GM12878 (cell line): Measurements from ENCODE around the gene APLP2. TPM values are rescaled to one million over a fixed set of nuclear protein-coding genes. Genes with fewer than 3 reads are reported as not detected.

ENCODE experiments used
- BACH1 ChIP-seq: fragments of 450-650 bp; IDR thresholded peaks from 2 replicates; pipeline ENCODE4 v1.6.1; 2017; ENCODE audit warnings: mild to moderate bottlenecking, borderline replicate concordance
- BMI1 ChIP-seq: fragments of 450-650 bp; IDR thresholded peaks from 2 replicates; pipeline ENCODE4 v1.6.1; 2016; ENCODE audit warnings: mild to moderate bottlenecking, moderate library complexity, borderline replicate concordance
- EED ChIP-seq: sonication (generic); IDR thresholded peaks from 2 replicates; pipeline ENCODE4 v1.6.1; 2016; ENCODE audit warnings: antibody characterized with exemption, low read depth
- ESRRA ChIP-seq: IDR thresholded peaks from 2 replicates; pipeline ENCODE4 v1.6.1; 2012; ENCODE audit warnings: mild to moderate bottlenecking, low read length, improper control_type of control experiment
- ETV6 ChIP-seq, 2 experiments: fragments of 450-650 bp in 1 of 2; IDR thresholded peaks in 1 of 2; conservative IDR thresholded peaks in 1 of 2; 2 replicates each; pipeline ENCODE4 v1.6.1; 2014; ENCODE audit warnings: antibody characterized with exemption in 1 of 2, borderline replicate concordance in 1 of 2, low read depth in 1 of 2, mild to moderate bottlenecking in 1 of 2, moderate library complexity in 1 of 2
- FOXK2 ChIP-seq: fragments of 450-650 bp; IDR thresholded peaks from 2 replicates; pipeline ENCODE4 v1.6.1; 2017; ENCODE audit warnings: mild to moderate bottlenecking, moderate library complexity
- HDGF ChIP-seq: fragments of 450-650 bp; IDR thresholded peaks from 2 replicates; pipeline ENCODE4 v1.6.1; 2016; ENCODE audit warnings: antibody characterized with exemption
- KAT2A ChIP-seq: conservative IDR thresholded peaks from 2 replicates; pipeline ENCODE4 v1.6.1; 2011; ENCODE audit warnings: low read depth, low read length; ENCODE audit not compliant: control insufficient read depth
- LARP7 ChIP-seq: fragments of 450-650 bp; IDR thresholded peaks from 2 replicates; pipeline ENCODE4 v1.6.1; 2017; ENCODE audit warnings: mild to moderate bottlenecking
- MTA2 ChIP-seq: fragments of 450-650 bp; IDR thresholded peaks from 2 replicates; pipeline ENCODE4 v1.6.1; 2016; ENCODE audit warnings: low read depth, mild to moderate bottlenecking, moderate library complexity
- NFYB ChIP-seq: IDR thresholded peaks from 2 replicates; pipeline ENCODE4 v1.6.1; 2011; ENCODE audit warnings: low read depth, mild to moderate bottlenecking, low read length, improper control_type of control experiment, moderate library complexity; ENCODE audit not compliant: insufficient read depth
- NR2C1 ChIP-seq: fragments of 450-650 bp; IDR thresholded peaks from 2 replicates; pipeline ENCODE4 v1.6.1; 2017; ENCODE audit warnings: antibody characterized with exemption, mild to moderate bottlenecking, moderate library complexity
- NR2C2 ChIP-seq: IDR thresholded peaks from 2 replicates; pipeline ENCODE4 v1.6.1; 2011; ENCODE audit warnings: borderline replicate concordance, low read depth; ENCODE audit not compliant: control insufficient read depth, insufficient read length
- POLR2AphosphoS2 ChIP-seq: IDR thresholded peaks from 2 replicates; pipeline ENCODE4 v1.6.1; 2011; ENCODE audit warnings: low read depth, mild to moderate bottlenecking, low read length, improper control_type of control experiment, moderate library complexity
- RB1 ChIP-seq: fragments of 450-650 bp; formaldehyde crosslinking; IDR thresholded peaks from 2 replicates; pipeline ENCODE4 v1.6.1; 2017; ENCODE audit warnings: mild to moderate bottlenecking, borderline replicate concordance
- SMARCA5 ChIP-seq: fragments of 450-650 bp; IDR thresholded peaks from 2 replicates; pipeline ENCODE4 v1.6.1; 2017; ENCODE audit warnings: mild to moderate bottlenecking
- TAF1 ChIP-seq: IDR thresholded peaks from 2 replicates; pipeline ENCODE4 v1.6.1; 2011; ENCODE audit warnings: mild to moderate bottlenecking, low read depth, low read length, borderline replicate concordance
- TBL1XR1 ChIP-seq: IDR thresholded peaks from 2 replicates; pipeline ENCODE4 v1.6.1; 2012; ENCODE audit warnings: low read depth, low read length, improper control_type of control experiment
- TCF12 ChIP-seq: IDR thresholded peaks from 2 replicates; pipeline ENCODE4 v1.6.1; 2011; ENCODE audit warnings: low read depth, mild to moderate bottlenecking, low read length
- TCF7 ChIP-seq: IDR thresholded peaks from 2 replicates; pipeline ENCODE4 v1.6.1; 2014; ENCODE audit warnings: antibody characterized with exemption, borderline replicate concordance
- WRNIP1 ChIP-seq: IDR thresholded peaks from 2 replicates; pipeline ENCODE4 v1.6.1; 2011; ENCODE audit warnings: low read depth, low read length, improper control_type of control experiment, borderline replicate concordance
- YBX1 ChIP-seq: fragments of 450-650 bp; IDR thresholded peaks from 2 replicates; pipeline ENCODE4 v1.6.1; 2016; ENCODE audit warnings: antibody characterized with exemption
- ZNF217 ChIP-seq: fragments of 450-650 bp; IDR thresholded peaks from 2 replicates; pipeline ENCODE4 v1.6.1; 2017; ENCODE audit warnings: antibody characterized with exemption, mild to moderate bottlenecking
- polyA plus RNA-seq, 11 experiments: library from polyadenylated mRNA; depleted of rRNA in 4 of 11; unstranded in 6 of 11; stranded (reverse) in 5 of 11; fragments of >200 nt; fragmentation: Nextera tagmentation in 4 of 11; fragmentation: Illumina TruSeq in 1 of 11; extraction: Ambion mirVana in 4 of 11; extraction: Trizol in 1 of 11; gene quantifications; 1 replicate in 1 of 11; 2 replicates in 10 of 11; pipeline versions ENCODE4 v1.2.1 to v1.2.3, GENCODE V29; 2011 to 2016; ENCODE audit warnings: inconsistent platforms in 2 of 11, missing spikeins in 2 of 11, low read depth in 1 of 11
- total RNA-seq, 4 experiments: library from RNA; depleted of rRNA in 3 of 4; stranded (reverse); fragments of >200 nt in 3 of 4; fragmentation: Illumina TruSeq in 1 of 4; extraction: Trizol in 1 of 4; gene quantifications; 2 replicates each; pipeline versions ENCODE4 v1.2.1 to v1.2.3, GENCODE V29; 2013 to 2021
- TF ChIP-seq, protein P1 (sequence below): IDR thresholded peaks from 2 replicates; pipeline ENCODE4 v1.6.1; 2012; ENCODE audit warnings: low read depth, low read length, improper control_type of control experiment
- TF ChIP-seq, protein P2 (sequence below): fragments of 450-650 bp; IDR thresholded peaks from 2 replicates; pipeline ENCODE4 v1.6.1; 2018; ENCODE audit warnings: borderline replicate concordance, mild to moderate bottlenecking; ENCODE audit not compliant: partially characterized antibody
- TF ChIP-seq, protein P3 (sequence below): IDR thresholded peaks from 2 replicates; pipeline ENCODE4 v1.6.1; 2011; ENCODE audit warnings: borderline replicate concordance, low read depth, mild to moderate bottlenecking, moderate library complexity, mixed read lengths, low read length; ENCODE audit not compliant: insufficient read depth; ENCODE audit errors: extremely low read length
- TF ChIP-seq, protein P4 (sequence below): IDR thresholded peaks from 2 replicates; pipeline ENCODE4 v1.6.1; 2011; ENCODE audit warnings: mild to moderate bottlenecking, low read depth, low read length, moderate library complexity; ENCODE audit not compliant: insufficient replicate concordance

The APLP2 gene
- total and polyA plus RNA-seq, 10 of the 15 experiments (the other 5 are each of a cell fraction or from before 2014, with no cell fraction given) = 2.3 to 38.8 (median 21.3) TPM

DNA sequence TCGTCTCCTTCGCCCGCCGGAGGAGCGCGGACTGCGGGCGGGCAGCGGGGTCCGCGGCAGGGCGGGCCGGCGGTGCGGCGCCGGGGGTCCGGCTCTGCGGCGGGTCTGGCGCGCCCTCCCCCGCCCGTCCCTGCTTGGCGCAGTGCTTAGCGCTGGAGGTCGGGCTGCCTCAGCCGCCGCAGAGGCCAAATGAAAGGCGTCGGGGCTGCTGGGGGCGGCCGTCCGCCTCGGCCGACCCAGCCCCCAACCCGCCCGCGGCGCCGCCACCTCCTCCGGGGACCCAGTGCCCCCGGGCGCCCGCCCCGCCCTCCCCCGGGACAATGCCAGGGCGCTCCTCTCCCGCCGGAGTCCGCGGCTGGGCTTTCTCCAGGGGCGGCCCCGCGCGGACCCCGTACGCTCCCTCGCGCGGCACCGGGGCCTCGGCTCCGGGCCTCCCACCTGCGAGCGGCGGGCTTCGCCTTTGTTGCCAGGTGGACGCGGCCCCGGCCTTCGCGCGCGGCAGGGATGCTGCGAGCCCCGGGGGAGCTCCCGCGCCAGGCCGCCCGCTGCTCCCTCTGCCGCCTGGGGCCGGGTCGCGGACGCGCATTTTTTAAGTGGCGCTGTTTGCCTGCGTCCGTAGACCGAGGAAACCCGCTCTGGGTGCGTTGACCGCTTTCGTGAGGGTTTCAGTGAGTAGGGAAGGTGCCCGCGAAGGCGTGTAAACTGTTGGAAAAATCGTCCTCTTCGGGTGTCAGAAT is 583 bp downstream of the APLP2 start (continued):
- TF ChIP-seq ZNF217 (no peak), YBX1 (no peak), ESRRA (no peak), TBL1XR1 (no peak), TCF12 (no peak), TAF1 (no peak), NFYB (no peak), BACH1 (no peak), EED (no peak), HDGF (no peak), LARP7 (peak; percentile 79; the same call in 1 of the 2 replicates), POLR2AphosphoS2 (no peak), SMARCA5 (0 out of 2 replicates have a peak, but pooled peaks have one; percentile 41), KAT2A (no peak), NR2C2 (no peak), BMI1 (no peak), WRNIP1 (no peak), MTA2 (no peak), FOXK2 (no peak), RB1 (peak; percentile 19; the same call in 1 of the 2 replicates), ETV6 (conservative IDR thresholded peaks at IDR 0.05 in 1 of 2, IDR thresholded peaks at IDR 0.05 in 1 of 2; ENCODE audit: borderline replicate concordance in 1 of 2, low read depth in 1 of 2) (no peak), NR2C1 (no peak), TCF7 (no peak)
- TF ChIP-seq, protein P1, sequence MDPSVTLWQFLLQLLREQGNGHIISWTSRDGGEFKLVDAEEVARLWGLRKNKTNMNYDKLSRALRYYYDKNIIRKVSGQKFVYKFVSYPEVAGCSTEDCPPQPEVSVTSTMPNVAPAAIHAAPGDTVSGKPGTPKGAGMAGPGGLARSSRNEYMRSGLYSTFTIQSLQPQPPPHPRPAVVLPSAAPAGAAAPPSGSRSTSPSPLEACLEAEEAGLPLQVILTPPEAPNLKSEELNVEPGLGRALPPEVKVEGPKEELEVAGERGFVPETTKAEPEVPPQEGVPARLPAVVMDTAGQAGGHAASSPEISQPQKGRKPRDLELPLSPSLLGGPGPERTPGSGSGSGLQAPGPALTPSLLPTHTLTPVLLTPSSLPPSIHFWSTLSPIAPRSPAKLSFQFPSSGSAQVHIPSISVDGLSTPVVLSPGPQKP = no peak
- TF ChIP-seq, protein P2, sequence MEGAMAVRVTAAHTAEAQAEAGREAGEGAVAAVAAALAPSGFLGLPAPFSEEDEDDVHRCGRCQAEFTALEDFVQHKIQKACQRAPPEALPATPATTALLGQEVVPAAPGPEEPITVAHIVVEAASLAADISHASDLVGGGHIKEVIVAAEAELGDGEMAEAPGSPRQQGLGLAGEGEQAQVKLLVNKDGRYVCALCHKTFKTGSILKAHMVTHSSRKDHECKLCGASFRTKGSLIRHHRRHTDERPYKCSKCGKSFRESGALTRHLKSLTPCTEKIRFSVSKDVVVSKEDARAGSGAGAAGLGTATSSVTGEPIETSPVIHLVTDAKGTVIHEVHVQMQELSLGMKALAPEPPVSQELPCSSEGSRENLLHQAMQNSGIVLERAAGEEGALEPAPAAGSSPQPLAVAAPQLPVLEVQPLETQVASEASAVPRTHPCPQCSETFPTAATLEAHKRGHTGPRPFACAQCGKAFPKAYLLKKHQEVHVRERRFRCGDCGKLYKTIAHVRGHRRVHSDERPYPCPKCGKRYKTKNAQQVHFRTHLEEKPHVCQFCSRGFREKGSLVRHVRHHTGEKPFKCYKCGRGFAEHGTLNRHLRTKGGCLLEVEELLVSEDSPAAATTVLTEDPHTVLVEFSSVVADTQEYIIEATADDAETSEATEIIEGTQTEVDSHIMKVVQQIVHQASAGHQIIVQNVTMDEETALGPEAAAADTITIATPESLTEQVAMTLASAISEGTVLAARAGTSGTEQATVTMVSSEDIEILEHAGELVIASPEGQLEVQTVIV = no peak
- TF ChIP-seq, protein P3, sequence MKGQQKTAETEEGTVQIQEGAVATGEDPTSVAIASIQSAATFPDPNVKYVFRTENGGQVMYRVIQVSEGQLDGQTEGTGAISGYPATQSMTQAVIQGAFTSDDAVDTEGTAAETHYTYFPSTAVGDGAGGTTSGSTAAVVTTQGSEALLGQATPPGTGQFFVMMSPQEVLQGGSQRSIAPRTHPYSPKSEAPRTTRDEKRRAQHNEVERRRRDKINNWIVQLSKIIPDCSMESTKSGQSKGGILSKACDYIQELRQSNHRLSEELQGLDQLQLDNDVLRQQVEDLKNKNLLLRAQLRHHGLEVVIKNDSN = no peak
- TF ChIP-seq, protein P4, sequence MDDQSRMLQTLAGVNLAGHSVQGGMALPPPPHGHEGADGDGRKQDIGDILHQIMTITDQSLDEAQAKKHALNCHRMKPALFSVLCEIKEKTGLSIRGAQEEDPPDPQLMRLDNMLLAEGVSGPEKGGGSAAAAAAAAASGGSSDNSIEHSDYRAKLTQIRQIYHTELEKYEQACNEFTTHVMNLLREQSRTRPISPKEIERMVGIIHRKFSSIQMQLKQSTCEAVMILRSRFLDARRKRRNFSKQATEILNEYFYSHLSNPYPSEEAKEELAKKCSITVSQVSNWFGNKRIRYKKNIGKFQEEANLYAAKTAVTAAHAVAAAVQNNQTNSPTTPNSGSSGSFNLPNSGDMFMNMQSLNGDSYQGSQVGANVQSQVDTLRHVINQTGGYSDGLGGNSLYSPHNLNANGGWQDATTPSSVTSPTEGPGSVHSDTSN = no peak
